Stimulated activated CD4-positive, alpha-beta T cell treated with anti-CD3 and anti-CD28 coated beads, Interleukin-2, amount 100 ng/mL, for 48 hours (primary cell): ENCODE measurements around the gene CYP21A2.
"Not testable (repeated sequence)": the region's sequence is repeated elsewhere in the genome, so short reads cannot be mapped to it uniquely, and the experiment has no call there.

Experiments used
- DNase-seq, 2 donors: peaks; one replicate each; pipeline ENCODE4 v3.0.0-alpha.2; 2020

The CYP21A2 gene

GRCh38 chr6:32037598-32038524 is at the start of gene CYP21A2:
CYP21A2 (plus strand) TSS chr6:32038415; CDS start chr6:32038423, 8 bp downstream.
- DNase-seq = not testable (repeated sequence)

DNA sequence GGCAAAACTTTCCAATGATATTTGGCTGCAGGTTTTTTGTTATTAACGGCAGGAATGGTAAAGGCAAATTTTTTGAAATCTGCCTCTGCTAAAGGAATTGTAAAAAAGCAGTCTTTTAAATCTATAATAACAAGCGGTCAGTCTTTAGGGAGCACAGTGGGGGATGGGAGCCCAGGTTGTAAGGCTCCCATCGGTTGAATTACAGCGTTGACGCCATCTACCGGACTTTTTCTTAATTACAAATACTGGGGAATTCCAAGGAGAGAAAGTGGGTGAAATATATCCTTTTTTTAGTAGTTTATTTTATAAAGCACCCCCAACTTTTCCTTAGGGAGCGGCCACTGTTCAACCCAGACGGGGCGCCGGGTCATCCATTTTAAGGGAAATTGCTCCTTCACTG is 48.9 kb upstream of the CYP21A2 start:
- not testable (repeated sequence) for DNase-seq

DNA sequence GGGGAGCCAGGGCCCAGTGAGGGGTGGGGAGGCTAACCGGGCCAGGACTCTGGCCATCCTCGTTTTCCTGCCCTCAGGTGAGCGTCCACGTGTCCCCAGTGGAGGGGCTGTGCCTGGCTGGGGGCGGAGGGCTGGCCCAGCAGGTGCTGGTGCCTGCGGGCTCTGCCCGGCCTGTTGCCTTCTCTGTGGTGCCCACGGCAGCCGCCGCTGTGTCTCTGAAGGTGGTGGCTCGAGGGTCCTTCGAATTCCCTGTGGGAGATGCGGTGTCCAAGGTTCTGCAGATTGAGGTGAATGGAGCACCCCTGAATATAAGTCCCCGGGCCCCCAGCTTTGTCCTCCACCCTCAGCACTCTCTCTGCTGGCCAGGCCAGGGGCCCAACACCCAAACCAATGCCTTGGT is 43.8 kb upstream of the CYP21A2 start:
- not testable (repeated sequence) for DNase-seq

DNA sequence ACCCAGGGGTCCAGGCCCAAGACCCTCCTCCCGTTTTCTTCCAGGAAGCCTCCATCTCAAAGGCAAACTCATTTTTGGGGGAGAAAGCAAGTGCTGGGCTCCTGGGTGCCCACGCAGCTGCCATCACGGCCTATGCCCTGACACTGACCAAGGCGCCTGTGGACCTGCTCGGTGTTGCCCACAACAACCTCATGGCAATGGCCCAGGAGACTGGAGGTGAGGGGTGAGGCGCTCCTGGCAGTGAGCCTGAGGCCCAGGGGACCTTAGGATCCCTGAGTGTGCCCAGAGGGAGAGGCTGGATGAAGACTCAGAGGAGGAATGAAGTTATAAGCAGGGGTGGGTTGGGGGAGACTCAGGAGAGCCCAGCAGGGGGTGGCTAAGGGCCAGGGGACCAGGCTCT is 41.8 kb upstream of the CYP21A2 start:
- DNase-seq = not testable (repeated sequence)

GRCh38 chr6:32002546-32003268 is 35.5 kb upstream of the CYP21A2 start:
- not testable (repeated sequence) for DNase-seq

DNA sequence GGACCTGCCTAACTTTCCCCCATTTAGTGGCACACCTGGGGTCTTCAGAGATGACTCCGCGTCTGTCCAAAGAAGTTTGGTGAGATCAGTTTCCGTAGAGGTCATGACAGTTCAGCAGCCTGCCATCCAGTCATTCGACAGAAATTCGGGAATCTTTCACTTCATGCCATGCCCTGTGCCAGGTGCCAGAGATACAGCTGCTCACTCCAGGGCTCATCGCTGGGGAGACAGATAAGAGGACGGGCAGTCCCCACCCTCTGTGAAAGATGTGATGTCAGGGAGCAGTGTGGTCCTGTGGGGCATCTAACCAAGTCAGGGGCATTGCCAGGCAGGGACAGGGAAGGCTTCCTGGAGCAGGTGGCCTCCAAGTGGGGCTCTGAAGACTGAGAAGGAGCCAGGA is 34.9 kb upstream of the CYP21A2 start:
- not testable (repeated sequence) for DNase-seq

GRCh38 chr6:32004393-32004792 is 33.8 kb upstream of the CYP21A2 start:
- not testable (repeated sequence) for DNase-seq

- DNase-seq = not testable (repeated sequence)
These were observed 33.2 kb upstream of the CYP21A2 start for GRCh38 chr6:32004864-32005537.

- not testable (repeated sequence) for DNase-seq
These were observed 32.7 kb upstream of the CYP21A2 start for GRCh38 chr6:32005538-32005880.

GRCh38 chr6:32005991-32006529 is 32.2 kb upstream of the CYP21A2 start:
- DNase-seq = not testable (repeated sequence)

- DNase-seq = not testable (repeated sequence)
These were observed 31.1 kb upstream of the CYP21A2 start for GRCh38 chr6:32007086-32007485.

DNA sequence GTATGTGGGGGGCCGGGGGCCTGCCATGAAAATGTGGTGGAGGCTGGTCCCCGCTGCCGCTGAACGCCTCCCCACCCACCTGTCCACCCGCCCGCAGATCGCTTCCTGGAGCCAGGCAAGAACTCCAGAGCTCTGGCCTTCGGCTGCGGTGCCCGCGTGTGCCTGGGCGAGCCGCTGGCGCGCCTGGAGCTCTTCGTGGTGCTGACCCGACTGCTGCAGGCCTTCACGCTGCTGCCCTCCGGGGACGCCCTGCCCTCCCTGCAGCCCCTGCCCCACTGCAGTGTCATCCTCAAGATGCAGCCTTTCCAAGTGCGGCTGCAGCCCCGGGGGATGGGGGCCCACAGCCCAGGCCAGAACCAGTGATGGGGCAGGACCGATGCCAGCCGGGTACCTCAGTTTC is 30.2 kb upstream of the CYP21A2 start:
- not testable (repeated sequence) for DNase-seq

- not testable (repeated sequence) for DNase-seq
These were observed 29.6 kb upstream of the CYP21A2 start for GRCh38 chr6:32008616-32009015.

DNA sequence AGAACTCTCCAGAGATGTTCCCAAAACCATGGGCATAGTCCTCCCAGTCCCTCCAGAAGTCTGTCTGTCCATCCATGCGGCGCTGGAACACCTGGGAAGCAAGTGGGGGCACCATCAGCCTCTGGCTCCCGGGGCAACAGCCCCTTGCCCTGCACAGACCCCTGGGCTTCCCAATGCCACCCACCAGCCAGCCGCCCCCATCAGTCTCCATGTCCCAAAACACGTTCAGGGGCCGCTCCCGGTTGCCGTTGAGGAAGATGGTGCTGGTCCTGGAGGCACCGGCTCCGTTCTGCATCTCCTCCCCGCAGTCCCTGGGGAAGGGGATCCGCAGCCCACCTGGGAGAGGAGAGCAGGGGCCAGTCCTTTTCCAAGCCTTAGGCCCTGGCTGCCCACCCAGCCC is 28.7 kb upstream of the CYP21A2 start:
- DNase-seq = not testable (repeated sequence)

DNA sequence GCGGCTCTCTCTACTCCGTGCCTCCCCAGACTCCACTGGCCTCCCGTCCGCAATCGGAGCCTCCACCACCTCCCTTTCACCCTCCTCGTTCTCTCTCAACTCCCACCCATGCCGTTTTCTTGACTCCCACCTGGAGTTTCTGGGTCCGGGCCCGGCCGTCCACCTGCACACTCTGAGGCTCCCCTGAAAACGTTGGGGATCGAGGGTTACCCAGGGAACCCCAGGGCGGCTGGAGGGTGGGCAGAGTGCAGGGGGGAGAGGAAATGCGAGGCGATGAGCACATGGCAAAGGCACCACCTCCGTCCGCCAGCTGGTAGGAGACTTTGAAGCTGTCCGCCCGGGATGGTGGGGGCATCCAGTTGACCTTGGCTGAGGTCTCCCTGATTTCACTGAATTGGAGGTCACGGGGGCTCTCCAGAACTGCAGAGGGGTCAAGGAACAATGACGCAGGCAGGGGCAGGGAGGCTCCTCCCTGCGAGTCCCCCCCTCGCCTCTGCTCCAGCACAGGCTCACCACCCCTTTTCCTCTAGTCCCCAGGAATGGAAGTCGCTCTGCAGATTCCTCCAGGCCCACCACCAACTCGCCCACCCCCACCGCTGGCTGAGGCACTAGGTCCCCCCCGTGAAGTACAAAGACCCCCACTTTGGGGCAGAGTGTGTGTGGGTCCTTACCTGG is 27.2 kb upstream of the CYP21A2 start:
- DNase-seq = not testable (repeated sequence)

GRCh38 chr6:32012941-32013617 is 25.1 kb upstream of the CYP21A2 start:
- not testable (repeated sequence) for DNase-seq

GRCh38 chr6:32013738-32014137 is 24.5 kb upstream of the CYP21A2 start:
- not testable (repeated sequence) for DNase-seq

GRCh38 chr6:32014547-32014946 is 23.7 kb upstream of the CYP21A2 start, which contains the start of gene C4B:
C4B (plus strand) TSS chr6:32014795; CDS start chr6:32014846, 51 bp downstream.
- DNase-seq = not testable (repeated sequence)

DNA sequence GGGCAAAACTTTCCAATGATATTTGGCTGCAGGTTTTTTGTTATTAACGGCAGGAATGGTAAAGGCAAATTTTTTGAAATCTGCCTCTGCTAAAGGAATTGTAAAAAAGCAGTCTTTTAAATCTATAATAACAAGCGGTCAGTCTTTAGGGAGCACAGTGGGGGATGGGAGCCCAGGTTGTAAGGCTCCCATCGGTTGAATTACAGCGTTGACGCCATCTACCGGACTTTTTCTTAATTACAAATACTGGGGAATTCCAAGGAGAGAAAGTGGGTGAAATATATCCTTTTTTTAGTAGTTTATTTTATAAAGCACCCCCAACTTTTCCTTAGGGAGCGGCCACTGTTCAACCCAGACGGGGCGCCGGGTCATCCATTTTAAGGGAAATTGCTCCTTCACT is 16.1 kb upstream of the CYP21A2 start:
- DNase-seq = not testable (repeated sequence)

- DNase-seq = not testable (repeated sequence)
These were observed 9.6 kb upstream of the CYP21A2 start for GRCh38 chr6:32028631-32029030.

GRCh38 chr6:32029553-32029952 is 8.7 kb upstream of the CYP21A2 start:
- DNase-seq = not testable (repeated sequence)
